Calu3 (cell line): ENCODE data around the gene SEPTIN12. TPM values are rescaled to one million over a fixed set of nuclear protein-coding genes. Genes with fewer than 3 reads are reported as not detected.

Experiments
- BruUV-seq: library from RNA; stranded (reverse); fragments of 400-500 nt; replicated peaks from 2 replicates; lab custom pipeline; 2021; lab: Mats Ljungman, UMichigan
- CTCF ChIA-PET: fragments of 300-600 bp; sonication (Branson Sonifier 250); formaldehyde crosslinking; loops from one replicate; lab custom pipeline; 2022; ENCODE audit warnings: antibody characterized with exemption; lab: Charles Lee
- DNase-seq: peaks from one replicate; pipeline ENCODE4 v3.0.0; 2022
- H3K27ac Mint-ChIP-seq: one replicate; pipeline ENCODE4 v1.8.0; 2022; ENCODE audit warnings: mixed read lengths; ENCODE audit not compliant: unreplicated experiment
- H3K27me3 Mint-ChIP-seq: one replicate; pipeline ENCODE4 v1.8.0; 2022; ENCODE audit warnings: mixed read lengths; ENCODE audit not compliant: unreplicated experiment
- H3K36me3 Mint-ChIP-seq: one replicate; pipeline ENCODE4 v1.8.0; 2022; ENCODE audit warnings: mild to moderate bottlenecking, moderate library complexity, mixed read lengths; ENCODE audit not compliant: insufficient read depth, unreplicated experiment
- H3K4me1 Mint-ChIP-seq: one replicate; pipeline ENCODE4 v1.8.0; 2022; ENCODE audit warnings: mild to moderate bottlenecking, low read depth, mixed read lengths; ENCODE audit not compliant: unreplicated experiment
- H3K4me3 Mint-ChIP-seq: one replicate; pipeline ENCODE4 v1.8.0; 2022; ENCODE audit warnings: mild to moderate bottlenecking, low read depth, moderate library complexity, mixed read lengths; ENCODE audit not compliant: unreplicated experiment
- H3K9me3 Mint-ChIP-seq: one replicate; pipeline ENCODE4 v1.8.0; 2022; ENCODE audit warnings: low read depth, mixed read lengths; ENCODE audit not compliant: unreplicated experiment
- CTCF ChIP-seq: fragments of 200-600 bp; IDR thresholded peaks from one replicate; pipeline ENCODE4 v1.8.0; 2022; ENCODE audit warnings: antibody characterized with exemption; ENCODE audit not compliant: unreplicated experiment
- intact Hi-C: fragments of 100-400 bp; cut with micrococcal nuclease; formaldehyde crosslinking; loops from one replicate; pipeline ENCODE4 v1.10.0; 2022; ENCODE audit not compliant: unreplicated experiment
- total RNA-seq: library from RNA; stranded (reverse); gene quantifications from 2 replicates; pipeline ENCODE4 v1.2.3, GENCODE V29; 2022

Gene SEPTIN12
- total RNA-seq, 1 experiment from 2014 or later, result not detected

- no peaks in the 10 kb centered on the region for H3K4me1 Mint-ChIP-seq
- peaks cover 99% of the 10 kb centered on the region for H3K36me3 Mint-ChIP-seq
- H3K9me3 Mint-ChIP-seq, result no peaks in the 10 kb centered on the region
- intact Hi-C loops, result no loop called here
- CTCF ChIA-PET, result interaction anchor here (0.6 kb wide), 1 partner anchor 59 kb away, joined by 3 read pairs; no protein-coding TSS in a partner anchor
- no peak overlapping the region for H3K27ac Mint-ChIP-seq
- DNase-seq, result no peak
- no peak for TF ChIP-seq CTCF
- no TSS peak for BruUV-seq
- H3K4me3 Mint-ChIP-seq, result no peak overlapping the region
- no peaks in the 10 kb centered on the region for H3K27me3 Mint-ChIP-seq
Observed at GRCh38 chr16:4806280-4806679, 18.1 kb upstream of the SEPTIN12 start.

GRCh38 chr16:4805231-4805630 is 17.1 kb upstream of the SEPTIN12 start:
- H3K27ac Mint-ChIP-seq, result no peak overlapping the region
- no peak overlapping the region for H3K4me3 Mint-ChIP-seq
- H3K36me3 Mint-ChIP-seq, result peaks cover 99% of the 10 kb centered on the region
- CTCF ChIA-PET, result no interaction called here
- H3K27me3 Mint-ChIP-seq, result no peaks in the 10 kb centered on the region
- no peak for TF ChIP-seq CTCF
- no peaks in the 10 kb centered on the region for H3K9me3 Mint-ChIP-seq
- intact Hi-C loops, result no loop called here
- no TSS peak for BruUV-seq
- DNase-seq, result no peak
- peaks cover 7% of the 10 kb centered on the region for H3K4me1 Mint-ChIP-seq

DNA sequence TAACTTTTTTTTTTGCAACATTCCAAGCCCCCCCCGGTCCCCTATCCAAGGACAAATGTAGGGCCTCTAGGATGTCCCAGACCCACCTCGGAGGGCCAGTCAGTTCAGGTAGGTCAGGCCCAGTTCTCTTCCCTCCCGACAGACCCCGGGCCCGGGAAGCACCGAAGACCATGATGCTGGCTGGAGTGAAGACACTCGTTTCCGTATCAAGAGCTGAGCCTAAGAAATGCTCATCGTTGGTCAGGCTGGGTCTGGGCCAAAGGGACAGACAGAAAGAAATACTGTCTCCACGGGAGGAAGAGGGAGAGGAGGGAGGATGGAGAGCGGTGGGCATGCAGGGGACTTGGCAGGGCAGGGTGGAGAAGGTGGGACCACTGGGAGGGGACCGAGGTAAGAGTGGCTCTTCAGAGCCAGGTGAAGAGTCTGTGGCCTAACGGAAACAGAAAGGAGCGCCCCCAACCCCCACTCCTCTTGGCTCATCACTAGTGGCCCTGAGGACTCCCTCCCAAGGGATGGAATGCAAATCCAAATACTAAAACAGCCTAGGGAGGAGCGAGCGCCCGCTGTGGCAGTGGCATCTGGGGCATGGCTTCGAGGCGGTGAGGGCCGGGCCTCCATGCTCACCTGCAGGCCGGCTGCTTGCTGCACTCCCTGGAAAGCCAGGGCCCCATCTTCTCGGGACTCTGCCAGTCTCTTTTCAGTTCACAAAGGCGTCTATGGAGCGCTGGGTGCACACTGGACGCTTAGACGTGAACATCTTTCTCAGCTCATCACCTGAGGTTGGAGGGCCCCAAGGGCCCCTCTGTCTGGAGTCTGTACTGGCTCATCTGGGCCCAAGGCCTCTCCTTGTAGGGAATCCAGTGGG is 16.0 kb upstream of the SEPTIN12 start:
- no peak for DNase-seq
- peak overlapping the region; percentile 82 for H3K4me3 Mint-ChIP-seq
- peaks cover 9% of the 10 kb centered on the region for H3K4me1 Mint-ChIP-seq
- TF ChIP-seq CTCF, result no peak
- intact Hi-C loops, result loop anchor here (2.0 kb wide), 1 partner anchor 153 kb away; no protein-coding TSS in a partner anchor
- peak overlapping the region; percentile 90 for H3K27ac Mint-ChIP-seq
- H3K36me3 Mint-ChIP-seq, result peaks cover 97% of the 10 kb centered on the region
- CTCF ChIA-PET, result interaction anchor here (1.1 kb wide), 1 partner anchor 152 kb away, joined by 4 read pairs; no protein-coding TSS in a partner anchor
- no peaks in the 10 kb centered on the region for H3K27me3 Mint-ChIP-seq
- BruUV-seq, result no TSS peak
- no peaks in the 10 kb centered on the region for H3K9me3 Mint-ChIP-seq

GRCh38 chr16:4803401-4803844 is 15.3 kb upstream of the SEPTIN12 start:
- no TSS peak for BruUV-seq
- no peaks in the 10 kb centered on the region for H3K27me3 Mint-ChIP-seq
- peak overlapping the region; percentile 82 for H3K4me3 Mint-ChIP-seq
- CTCF ChIA-PET, result interaction anchor here (1.1 kb wide), 1 partner anchor 152 kb away, joined by 4 read pairs; no protein-coding TSS in a partner anchor
- intact Hi-C loops, result loop anchor here (2.0 kb wide), 1 partner anchor 153 kb away; no protein-coding TSS in a partner anchor
- H3K4me1 Mint-ChIP-seq, result peaks cover 9% of the 10 kb centered on the region
- peaks cover 98% of the 10 kb centered on the region for H3K36me3 Mint-ChIP-seq
- H3K27ac Mint-ChIP-seq, result peak overlapping the region; percentile 90
- no peaks in the 10 kb centered on the region for H3K9me3 Mint-ChIP-seq
- TF ChIP-seq CTCF, result no peak
- no peak for DNase-seq
